CD4-positive, alpha-beta T cell (primary cell): Measurements from ENCODE around the gene GCNT2. TPM values are rescaled to one million over a fixed set of nuclear protein-coding genes. Genes with fewer than 3 reads are reported as not detected.

Experiments used
- ATAC-seq: fragments of 200-7000 bp; cut with Tn5 transposase; one replicate; pipeline ENCODE4 v1.10.0; 2022; ENCODE audit warnings: mild to moderate bottlenecking; ENCODE audit not compliant: poor library complexity
- CTCF ChIA-PET: fragments of 350-600 bp; sonication (Branson Sonifier 250); formaldehyde crosslinking; loops from one replicate; lab custom pipeline; 2021; ENCODE audit warnings: antibody characterized with exemption, inconsistent platforms; lab: Charles Lee
- POLR2A ChIA-PET: fragments of 350-600 bp; sonication (Branson Sonifier 250); formaldehyde crosslinking; loops from one replicate; lab custom pipeline; 2021; ENCODE audit warnings: antibody characterized with exemption, inconsistent platforms; lab: Charles Lee
- DNase-seq, 14 experiments: peaks; one replicate each; pipeline ENCODE4 v3.0.0-alpha.2; 2013 to 2020; ENCODE audit warnings: mixed read lengths in 2 of 14
- H3K27ac ChIP-seq, 2 donors: one replicate each; pipeline versions ENCODE4 v1.5.1 to v1.7.0; 2013; ENCODE audit warnings: low read length in 2 of 2, low read depth in 1 of 2, mild to moderate bottlenecking in 1 of 2
- H3K27me3 ChIP-seq, 2 experiments: 1 replicate in 1 of 2; 2 replicates in 1 of 2; pipeline versions ENCODE4 v1.6.1 to v1.7.0; 2013; ENCODE audit warnings: low read length in 2 of 2, control low read depth in 1 of 2, mild to moderate bottlenecking in 1 of 2, moderate library complexity in 1 of 2; ENCODE audit not compliant: insufficient read depth in 2 of 2, control insufficient read depth in 1 of 2
- H3K36me3 ChIP-seq: one replicate; pipeline ENCODE4 v1.6.1; 2013; ENCODE audit warnings: low read length, control low read depth; ENCODE audit not compliant: insufficient read depth
- H3K4me1 ChIP-seq: one replicate; pipeline ENCODE4 v1.6.1; 2013; ENCODE audit warnings: low read length, control low read depth; ENCODE audit not compliant: insufficient read depth
- H3K4me3 ChIP-seq: one replicate; pipeline ENCODE4 v1.5.1; 2013; ENCODE audit warnings: mild to moderate bottlenecking, low read length, moderate library complexity
- H3K9me3 ChIP-seq, 2 experiments: 1 replicate in 1 of 2; 2 replicates in 1 of 2; pipeline versions ENCODE4 v1.6.1 to v1.7.0; 2013; ENCODE audit warnings: low read length in 2 of 2, mild to moderate bottlenecking in 2 of 2, control low read depth in 1 of 2, moderate library complexity in 1 of 2; ENCODE audit not compliant: control insufficient read depth in 1 of 2, insufficient read depth in 1 of 2
- H3K27ac Mint-ChIP-seq: one replicate; pipeline ENCODE4 v1.8.0; 2020; ENCODE audit warnings: mixed read lengths
- H3K27me3 Mint-ChIP-seq: one replicate; pipeline ENCODE4 v1.8.0; 2021; ENCODE audit warnings: mixed read lengths
- H3K36me3 Mint-ChIP-seq: one replicate; pipeline ENCODE4 v1.8.0; 2021; ENCODE audit warnings: low read depth, mixed read lengths
- H3K4me1 Mint-ChIP-seq: one replicate; pipeline ENCODE4 v1.8.0; 2021; ENCODE audit warnings: low read depth, mixed read lengths
- H3K4me3 Mint-ChIP-seq: one replicate; pipeline ENCODE4 v1.8.0; 2020; ENCODE audit warnings: mild to moderate bottlenecking, mixed read lengths
- H3K9me3 Mint-ChIP-seq: one replicate; pipeline ENCODE4 v1.8.0; 2020; ENCODE audit warnings: mixed read lengths
- CTCF ChIP-seq: fragments of 200-600 bp; IDR thresholded peaks from one replicate; pipeline ENCODE4 v1.8.0; 2022; ENCODE audit warnings: antibody characterized with exemption, mild to moderate bottlenecking
- intact Hi-C, 2 experiments: fragments of 100-400 bp; cut with DNase I in 1 of 2; cut with micrococcal nuclease in 1 of 2; formaldehyde crosslinking; loops; one replicate each; pipeline versions ENCODE4 v1.15.1 to v1.9.0; 2023 to 2025; cut with DNase I, micrococcal nuclease
- total RNA-seq, 174 experiments: library from RNA in 2 of 174; stranded (reverse) in 2 of 174; gene quantifications; one replicate each; pipeline ENCODE4 v1.2.3 and lab custom pipeline; 2021 to 2026

GCNT2 gene
- total RNA-seq, 2 experiments from 2014 or later, result 1.5 to 1.8 TPM

- no peak for TF ChIP-seq CTCF
- H3K36me3 ChIP-seq, result no peaks in the 10 kb centered on the region
- no peaks in the 10 kb centered on the region for H3K4me1 ChIP-seq
- no peaks in the 10 kb centered on the region for H3K27me3 ChIP-seq
- H3K27ac Mint-ChIP-seq, result no peak overlapping the region
- ChIA-PET POLR2A (no interaction called here), CTCF (no interaction called here)
- DNase-seq (no peak), ATAC-seq (no peak)
- no peak overlapping the region for H3K4me3 Mint-ChIP-seq
- intact Hi-C loops, result no loop called here
- H3K9me3 ChIP-seq, result no peaks in the 10 kb centered on the region
- no peaks in the 10 kb centered on the region for H3K4me1 Mint-ChIP-seq
- no peak overlapping the region for H3K27ac ChIP-seq
- no peak overlapping the region for H3K4me3 ChIP-seq
- H3K36me3 Mint-ChIP-seq, result peaks cover 4% of the 10 kb centered on the region
- no peaks in the 10 kb centered on the region for H3K27me3 Mint-ChIP-seq
- H3K9me3 Mint-ChIP-seq, result no peaks in the 10 kb centered on the region
These were observed 62.4 kb downstream of the GCNT2 start for GRCh38 chr6:10583509-10583901.

- Histone ChIP-seq H3K36me3 (no peaks in the 10 kb centered on the region), H3K27ac (no peak overlapping the region), H3K9me3 (no peaks in the 10 kb centered on the region), H3K4me1 (no peaks in the 10 kb centered on the region), H3K4me3 (no peak overlapping the region), H3K27me3 (no peaks in the 10 kb centered on the region)
- Mint-ChIP-seq H3K4me1 (no peaks in the 10 kb centered on the region), H3K36me3 (no peaks in the 10 kb centered on the region), H3K27me3 (no peaks in the 10 kb centered on the region), H3K4me3 (no peak overlapping the region), H3K9me3 (no peaks in the 10 kb centered on the region), H3K27ac (no peak overlapping the region)
- TF ChIP-seq CTCF, result no peak
- intact Hi-C loops, result no loop called here
- POLR2A ChIA-PET, result no interaction called here
- CTCF ChIA-PET, result no interaction called here
- no peak for DNase-seq
- no peak for ATAC-seq
These were observed 63.5 kb downstream of the GCNT2 start for GRCh38 chr6:10584607-10585006.

GRCh38 chr6:10585209-10585845, 64.2 kb downstream of the GCNT2 start:
- no peaks in the 10 kb centered on the region for H3K27me3 Mint-ChIP-seq
- ATAC-seq, result no peak
- Histone ChIP-seq H3K27ac (no peak overlapping the region), H3K4me3 (no peak overlapping the region), H3K4me1 (no peaks in the 10 kb centered on the region), H3K27me3 (no peaks in the 10 kb centered on the region), H3K9me3 (no peaks in the 10 kb centered on the region), H3K36me3 (no peaks in the 10 kb centered on the region)
- TF ChIP-seq CTCF, result no peak
- intact Hi-C loops, result no loop called here
- no peaks in the 10 kb centered on the region for H3K4me1 Mint-ChIP-seq
- H3K9me3 Mint-ChIP-seq, result no peaks in the 10 kb centered on the region
- CTCF ChIA-PET, result no interaction called here
- POLR2A ChIA-PET, result no interaction called here
- DNase-seq, result no peak
- no peak overlapping the region for H3K4me3 Mint-ChIP-seq
- no peak overlapping the region for H3K27ac Mint-ChIP-seq
- H3K36me3 Mint-ChIP-seq, result no peaks in the 10 kb centered on the region
